ENCODE results near the gene SULT4A1.
"Not testable (repeated sequence)": the region's sequence is repeated elsewhere in the genome, so short reads cannot be mapped to it uniquely, and the experiment has no call there.

The SULT4A1 gene, protein sequence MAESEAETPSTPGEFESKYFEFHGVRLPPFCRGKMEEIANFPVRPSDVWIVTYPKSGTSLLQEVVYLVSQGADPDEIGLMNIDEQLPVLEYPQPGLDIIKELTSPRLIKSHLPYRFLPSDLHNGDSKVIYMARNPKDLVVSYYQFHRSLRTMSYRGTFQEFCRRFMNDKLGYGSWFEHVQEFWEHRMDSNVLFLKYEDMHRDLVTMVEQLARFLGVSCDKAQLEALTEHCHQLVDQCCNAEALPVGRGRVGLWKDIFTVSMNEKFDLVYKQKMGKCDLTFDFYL

DNA sequence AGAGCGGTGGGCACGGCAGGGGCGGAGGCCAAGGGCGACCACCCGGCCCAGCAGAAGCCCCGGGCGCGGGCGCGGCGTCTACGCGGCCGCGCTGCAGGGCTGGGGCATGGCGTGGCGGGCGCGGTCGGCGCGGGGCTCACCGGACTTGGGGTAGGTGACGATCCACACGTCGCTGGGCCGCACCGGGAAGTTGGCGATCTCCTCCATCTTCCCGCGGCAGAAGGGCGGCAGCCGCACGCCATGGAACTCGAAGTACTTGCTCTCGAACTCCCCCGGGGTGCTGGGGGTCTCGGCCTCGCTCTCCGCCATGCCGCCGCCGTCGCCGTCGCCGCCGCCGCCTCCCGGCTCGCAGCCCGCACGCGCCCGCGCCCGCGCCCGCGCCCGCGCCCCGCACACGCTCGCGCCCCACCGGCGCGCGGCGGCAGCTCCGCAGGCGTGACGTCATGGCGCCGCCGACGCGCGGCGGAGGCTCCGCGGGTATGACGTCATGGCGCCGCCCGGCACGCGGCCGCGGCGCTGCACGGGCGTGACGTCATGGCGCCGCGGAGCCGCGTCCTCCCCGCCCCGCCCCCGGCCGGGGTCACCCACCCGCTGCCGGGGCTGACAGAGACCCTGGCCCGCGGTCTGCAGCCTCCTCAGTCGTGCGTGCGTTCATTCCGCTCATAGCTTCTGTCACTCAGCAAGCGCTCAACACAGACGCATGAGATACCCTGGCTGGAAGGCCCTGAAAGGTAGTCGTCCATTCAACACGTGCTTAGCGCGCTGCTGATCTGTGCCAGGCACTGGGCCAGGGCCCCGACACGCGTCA lies at the start of gene SULT4A1:
Gene SULT4A1 (minus strand): TSS at position 440 of the 808 bp plus-strand sequence. CDS start 131 bp downstream, at position 309.
- no peak for DNase-seq (ENCODE audit: low spot score)

DNA sequence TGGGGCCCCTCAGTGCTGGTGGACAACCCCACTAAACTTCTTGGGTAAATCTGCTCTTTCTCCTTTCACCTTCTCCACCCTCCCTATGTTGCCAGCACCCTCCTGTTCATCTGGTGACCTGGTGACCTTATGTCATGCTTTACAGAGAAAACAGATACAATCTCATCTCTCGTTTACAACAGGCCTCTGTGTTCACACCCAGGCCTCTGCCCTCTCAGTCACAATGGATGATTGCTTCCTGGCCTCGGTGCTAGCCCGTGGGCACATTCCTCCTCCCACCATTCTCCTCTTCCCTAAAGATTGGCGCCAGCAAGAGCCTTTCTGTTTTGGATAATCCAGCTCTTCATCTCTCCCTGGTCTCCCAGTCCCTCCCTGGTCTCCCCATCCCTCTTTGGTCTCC lies 49.0 kb upstream of the SULT4A1 start:
- DNase-seq (ENCODE audit: low spot score) = no peak

DNA sequence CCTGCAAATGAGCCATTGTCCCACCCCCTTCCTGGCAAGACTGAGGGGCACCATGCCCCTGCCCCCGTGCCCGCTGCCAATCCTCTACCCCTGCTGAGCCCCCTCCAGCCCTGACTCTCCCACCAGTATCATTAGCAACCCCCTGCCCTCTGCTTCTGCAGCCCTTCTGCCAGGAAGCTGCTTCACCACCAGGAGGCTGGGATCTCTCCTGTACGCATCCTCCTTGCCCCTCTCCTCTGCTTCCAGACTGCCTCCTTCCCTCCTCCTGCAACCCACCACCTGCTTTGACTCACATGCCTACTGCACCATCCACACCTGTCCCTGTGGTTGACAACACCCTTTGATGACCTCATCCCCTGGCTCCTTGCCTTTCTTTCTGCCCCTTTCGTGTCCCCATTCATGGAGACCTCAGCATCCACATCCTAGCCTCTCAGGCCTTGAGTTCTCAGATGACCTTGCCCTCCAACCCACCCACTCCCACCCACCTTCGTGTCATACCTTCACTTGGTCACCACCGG lies 47.9 kb upstream of the SULT4A1 start:
- DNase-seq (ENCODE audit: low spot score) = no peak

DNA sequence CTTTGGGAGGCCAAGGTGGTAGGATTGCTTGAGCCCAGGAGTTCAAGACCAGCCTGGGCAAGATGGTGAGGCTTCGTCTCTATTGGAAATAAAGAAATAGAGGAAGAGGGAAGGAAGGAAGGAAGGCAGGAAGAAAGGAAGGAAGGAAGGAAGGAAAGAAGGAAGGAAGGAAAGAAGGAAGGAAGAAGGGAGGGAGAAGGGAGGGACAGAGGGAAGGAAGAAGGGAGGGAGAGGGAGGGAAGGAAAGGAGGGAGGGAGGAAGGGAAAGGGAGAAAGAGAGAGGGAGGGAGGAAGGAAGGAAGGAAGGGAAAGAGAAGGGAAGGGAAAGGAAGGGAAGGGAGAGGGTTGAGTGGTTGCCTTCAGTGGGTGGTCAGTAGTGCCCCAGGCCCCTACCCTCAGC lies 47.4 kb upstream of the SULT4A1 start:
- DNase-seq (ENCODE audit: low spot score) = no peak

DNA sequence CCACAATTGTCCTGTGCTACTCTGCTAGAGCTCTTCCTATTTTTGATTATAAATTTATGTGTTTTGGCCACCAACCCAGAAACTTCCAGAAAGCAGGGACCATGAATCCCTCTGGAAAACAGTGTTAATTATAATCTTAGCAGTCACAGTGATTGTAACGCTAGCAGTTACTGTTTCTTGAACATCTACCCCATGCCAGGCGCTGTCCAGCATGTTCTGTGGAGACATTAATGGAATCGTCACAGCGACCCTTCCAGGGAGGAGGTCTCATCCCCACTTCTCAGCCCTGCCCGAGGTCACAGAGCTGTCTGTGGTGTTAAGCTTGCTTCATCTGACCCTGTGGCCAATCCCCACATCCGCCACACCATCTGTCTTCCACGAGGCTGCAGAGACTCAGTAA lies 43.4 kb upstream of the SULT4A1 start:
- DNase-seq (ENCODE audit: low spot score) = no peak

DNA sequence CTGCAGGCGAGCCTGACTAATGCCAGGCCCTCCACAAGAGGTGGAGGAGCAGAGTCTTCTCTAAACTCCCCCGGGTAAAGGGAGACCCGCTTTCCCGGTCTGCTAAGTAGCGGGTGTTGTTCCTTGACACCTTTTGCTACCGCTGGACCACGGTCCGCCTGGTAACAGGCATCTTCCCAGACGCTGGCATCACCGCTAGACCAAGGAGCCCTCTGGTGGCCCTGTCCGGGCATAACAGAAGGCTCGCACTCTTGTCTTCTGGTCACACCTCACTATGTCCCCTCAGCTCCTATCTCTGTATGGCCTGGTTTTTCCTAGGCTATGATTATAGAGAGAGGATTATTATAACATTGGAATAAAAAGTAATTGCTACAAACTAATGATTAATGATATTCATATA lies 42.1 kb upstream of the SULT4A1 start:
- peak; percentile 45 for DNase-seq (ENCODE audit: low spot score)

DNA sequence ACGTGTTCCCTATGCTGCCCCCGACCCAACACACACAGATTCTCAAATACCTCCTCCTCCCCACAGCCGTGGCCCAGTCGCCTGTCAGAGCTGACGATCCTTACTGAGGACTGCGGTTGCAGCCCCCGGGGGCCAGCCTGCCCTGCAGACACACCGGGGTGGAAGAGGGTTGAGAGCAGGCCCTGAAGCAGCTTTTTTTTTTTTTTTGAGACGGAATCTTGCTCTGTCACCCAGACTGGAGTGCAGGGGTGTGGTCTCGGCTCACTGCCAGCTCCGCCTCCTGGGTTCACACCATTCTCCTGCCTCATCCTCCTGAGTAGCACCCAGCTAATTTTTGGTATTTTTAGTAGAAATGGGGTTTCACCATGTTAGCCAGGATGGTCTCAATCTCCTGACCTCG lies 40.7 kb upstream of the SULT4A1 start:
- not testable (repeated sequence) for DNase-seq (ENCODE audit: low spot score)

DNA sequence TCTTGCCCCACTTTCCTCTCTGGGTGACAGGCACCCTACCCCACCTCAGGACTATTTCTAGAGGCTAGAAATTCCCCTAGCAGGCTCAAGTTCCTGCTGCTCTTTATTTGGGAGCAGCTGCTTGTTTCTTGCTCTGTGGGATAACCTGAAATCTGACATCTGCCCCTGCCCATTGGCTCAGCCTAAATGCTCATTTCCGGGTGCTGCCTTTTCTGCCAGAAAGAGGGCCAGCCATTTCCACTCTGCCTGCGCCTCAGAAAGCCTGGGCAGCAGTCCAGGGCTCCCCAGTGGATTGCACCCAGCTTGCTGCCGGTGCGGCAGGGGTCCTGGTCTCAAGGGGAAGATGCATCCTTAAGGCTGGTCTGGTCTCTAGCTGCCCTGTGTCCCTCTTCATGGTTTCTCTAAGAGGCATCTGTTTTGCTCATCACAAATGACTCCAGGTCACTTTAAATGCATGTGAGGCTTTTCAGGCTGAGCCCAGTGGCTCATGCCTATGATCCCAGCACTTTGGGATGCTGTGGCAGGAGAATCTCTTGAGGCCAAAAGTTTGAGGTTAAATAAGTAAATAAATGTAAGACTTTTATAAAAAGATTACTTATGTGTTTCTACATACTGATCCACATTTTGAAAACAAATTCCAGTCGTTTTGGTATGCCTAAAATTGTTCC lies 39.8 kb upstream of the SULT4A1 start:
- DNase-seq (ENCODE audit: low spot score) = no peak

DNA sequence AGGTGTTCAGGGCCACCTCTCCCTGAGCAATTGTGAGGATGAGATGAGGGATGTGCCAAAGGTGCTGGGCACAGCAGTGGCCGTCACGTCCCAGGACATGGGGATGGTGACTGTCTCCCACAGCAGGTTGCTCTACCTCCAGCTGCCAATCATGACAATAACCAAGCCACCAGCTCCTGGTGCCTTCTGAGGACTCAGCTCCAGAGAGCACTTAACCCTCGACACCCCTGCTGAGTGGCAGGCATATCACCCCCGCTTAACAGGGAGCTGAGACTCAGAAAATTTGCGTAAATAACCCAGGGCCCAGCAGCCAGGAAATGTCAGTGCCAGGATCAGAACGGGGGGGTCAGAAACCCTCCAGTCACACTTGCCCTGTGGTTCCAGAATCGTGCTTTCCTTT lies 37.9 kb upstream of the SULT4A1 start:
- DNase-seq (ENCODE audit: low spot score) = no peak

DNA sequence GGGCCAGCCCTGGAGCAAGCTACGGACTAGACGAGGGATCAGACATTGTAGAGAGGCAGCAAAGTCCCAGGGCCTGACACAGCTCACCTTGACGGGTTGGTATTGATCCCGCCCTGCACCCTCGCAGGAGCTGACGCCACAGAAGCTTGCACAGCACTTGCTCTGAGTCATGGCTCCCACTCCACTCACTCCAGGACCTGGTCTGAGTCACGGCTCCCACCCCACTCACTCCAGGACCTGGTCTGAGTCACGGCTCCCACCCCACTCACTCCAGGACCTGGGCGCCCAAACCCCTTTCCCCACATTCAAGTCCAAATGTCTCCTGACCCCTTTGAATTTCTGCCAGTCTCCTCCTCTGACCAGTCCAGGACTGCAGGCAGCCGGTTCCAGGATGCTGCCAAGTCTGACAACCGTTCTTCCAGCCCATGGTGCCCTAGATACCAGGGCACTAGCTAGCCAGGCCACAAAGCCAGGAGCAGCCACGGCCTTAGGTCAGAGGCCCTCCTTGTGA lies 35.5 kb upstream of the SULT4A1 start:
- no peak for DNase-seq (ENCODE audit: low spot score)

DNA sequence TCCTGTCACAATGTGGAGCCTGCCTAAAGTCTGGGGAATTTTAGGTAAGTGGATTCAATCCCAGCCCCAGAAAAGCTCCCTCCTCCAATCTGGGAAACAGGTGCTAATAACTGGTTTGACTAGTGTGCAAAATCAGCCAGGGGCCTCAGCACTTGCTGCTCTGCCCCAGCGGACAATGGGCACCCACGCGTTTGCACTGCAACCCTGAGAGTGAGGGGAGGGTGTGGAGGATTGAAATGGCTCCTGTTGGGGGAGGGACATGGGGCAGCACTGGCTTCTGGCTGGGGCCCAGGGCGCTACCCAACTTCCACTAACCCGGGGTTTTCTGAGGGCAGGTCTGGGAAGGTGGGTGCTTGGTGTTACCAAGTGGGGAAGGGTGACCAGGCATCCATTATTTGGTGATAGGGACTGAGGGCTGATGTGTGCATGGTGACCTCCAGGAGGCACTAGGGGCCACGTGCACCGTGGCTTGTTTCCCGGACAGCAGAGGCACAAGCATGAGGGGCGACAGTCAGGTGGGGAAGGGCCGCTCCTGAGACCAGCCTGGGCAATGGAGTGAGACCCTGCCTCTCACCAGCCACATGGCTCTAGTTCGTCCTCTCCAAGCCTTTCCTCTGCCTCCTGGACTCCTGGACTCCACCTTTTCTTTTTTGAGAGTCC lies 33.8 kb upstream of the SULT4A1 start:
- no peak for DNase-seq (ENCODE audit: low spot score)

DNA sequence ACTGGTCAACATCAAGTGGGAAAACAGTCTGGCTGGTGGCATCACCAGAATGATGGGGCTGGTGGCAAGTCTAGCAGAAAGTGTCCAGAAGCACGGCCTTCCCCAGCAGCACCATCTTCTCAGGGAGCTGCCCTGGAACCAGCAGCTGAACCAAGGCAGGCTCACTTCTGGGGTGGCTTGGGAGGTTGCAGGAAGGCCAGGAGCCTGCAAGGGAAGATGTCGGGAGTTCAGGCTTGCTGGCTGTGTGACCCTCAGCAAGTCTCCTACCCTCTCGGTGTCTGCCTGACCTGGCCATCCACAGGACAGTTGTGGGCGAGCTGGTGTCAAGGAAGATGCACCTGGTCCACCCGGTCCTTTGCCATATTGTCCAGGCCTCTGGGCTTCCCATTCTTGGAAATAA lies 31.8 kb upstream of the SULT4A1 start:
- no peak for DNase-seq (ENCODE audit: low spot score)

DNA sequence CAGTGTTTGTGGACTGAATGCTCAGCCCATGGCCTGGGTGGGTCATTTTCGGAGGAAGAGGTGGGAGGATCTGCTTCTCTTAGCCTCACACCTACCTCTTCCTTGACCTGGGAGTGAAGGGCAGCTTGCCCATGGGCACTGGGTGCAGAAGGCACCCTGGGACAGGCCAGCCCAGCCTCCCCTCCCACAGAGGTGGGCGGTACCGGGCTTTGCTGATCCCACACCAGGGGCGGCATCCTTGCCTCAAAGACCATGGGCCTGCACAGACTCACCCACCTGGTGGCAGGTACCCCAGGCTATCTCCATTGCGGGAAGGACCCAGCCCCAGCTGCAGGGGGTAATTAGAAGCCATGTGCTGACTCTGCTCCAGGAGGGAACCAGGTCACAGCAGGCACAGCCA lies 31.0 kb upstream of the SULT4A1 start:
- no peak for DNase-seq (ENCODE audit: low spot score)

DNA sequence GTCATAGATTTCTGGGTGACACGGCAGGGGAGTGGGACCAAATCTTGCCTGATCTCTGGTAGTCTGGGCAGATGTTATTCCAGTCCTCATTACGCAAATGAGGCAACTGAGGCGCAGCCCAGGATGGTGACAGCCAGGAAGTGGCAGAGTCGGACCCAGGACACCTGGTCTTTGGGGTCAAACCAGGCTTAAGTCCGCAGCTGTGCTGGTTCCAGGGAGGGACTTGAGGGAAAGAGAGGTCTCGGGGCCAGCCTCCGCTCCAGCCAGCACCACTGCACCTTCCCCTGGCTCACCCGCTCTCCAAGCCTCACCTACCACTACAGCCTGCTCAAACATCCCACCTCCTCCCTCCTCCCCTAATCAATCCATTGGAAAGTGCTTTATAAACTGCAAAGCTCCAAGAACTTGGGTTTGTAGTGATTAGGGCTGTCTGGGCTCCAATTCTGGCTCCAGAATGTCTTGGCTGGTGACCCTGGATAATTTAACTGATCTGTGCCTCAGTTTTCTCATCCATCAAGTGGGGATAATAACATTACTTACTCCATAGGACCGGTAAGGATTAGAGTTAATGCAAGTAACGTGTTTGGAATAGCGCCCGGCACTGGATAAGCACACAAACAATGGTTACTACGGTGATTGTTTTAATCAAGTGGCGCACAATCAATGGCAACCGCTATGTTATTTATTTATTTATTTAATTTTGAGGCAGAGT lies 30.0 kb upstream of the SULT4A1 start:
- DNase-seq (ENCODE audit: low spot score) = no peak

DNA sequence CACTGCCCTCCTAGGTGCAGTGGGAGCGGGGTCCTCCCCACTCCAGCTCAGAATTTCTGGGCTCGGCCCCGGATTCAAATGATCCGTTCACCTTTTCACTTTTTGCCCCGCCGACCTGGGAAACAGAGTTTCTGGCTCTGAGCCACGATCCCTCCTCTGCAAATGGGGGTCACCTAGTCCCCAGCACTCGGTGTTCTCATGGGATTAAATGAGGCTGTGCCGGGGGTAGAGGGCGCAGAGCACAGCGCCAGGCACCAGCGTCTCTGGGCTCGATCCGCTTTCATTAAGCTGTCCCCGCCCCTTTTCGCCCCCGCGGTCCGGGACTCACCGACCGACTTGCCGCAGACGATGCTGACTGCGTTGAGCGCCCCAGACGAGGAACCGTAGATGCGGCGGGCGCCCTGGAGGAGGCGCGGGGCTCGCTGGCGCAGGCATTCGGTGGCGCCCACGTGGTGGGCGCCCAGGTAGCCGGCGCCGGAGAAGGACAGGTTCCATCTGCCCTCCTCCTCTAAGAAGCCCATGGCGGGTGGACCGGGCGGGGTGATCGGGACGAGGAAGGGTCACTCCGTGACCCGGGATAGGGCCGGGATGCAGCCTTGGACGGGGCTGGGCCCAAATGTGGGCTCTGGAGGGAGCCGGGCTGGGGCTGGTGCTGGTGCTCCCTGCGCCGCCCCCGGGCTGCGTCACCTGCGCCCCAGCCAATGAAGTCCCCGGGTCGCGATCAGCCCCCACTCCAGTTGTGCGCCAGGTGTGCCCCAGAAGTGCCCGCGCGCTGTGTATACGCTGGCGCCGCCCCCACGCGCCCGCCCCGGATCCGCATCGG lies 29.3 kb upstream of the SULT4A1 start, which contains the start of gene PNPLA5:
Gene PNPLA5 (minus strand): TSS at position 654 of the 823 bp plus-strand sequence. CDS start 133 bp downstream, at position 521.
- DNase-seq (ENCODE audit: low spot score) = no peak

DNA sequence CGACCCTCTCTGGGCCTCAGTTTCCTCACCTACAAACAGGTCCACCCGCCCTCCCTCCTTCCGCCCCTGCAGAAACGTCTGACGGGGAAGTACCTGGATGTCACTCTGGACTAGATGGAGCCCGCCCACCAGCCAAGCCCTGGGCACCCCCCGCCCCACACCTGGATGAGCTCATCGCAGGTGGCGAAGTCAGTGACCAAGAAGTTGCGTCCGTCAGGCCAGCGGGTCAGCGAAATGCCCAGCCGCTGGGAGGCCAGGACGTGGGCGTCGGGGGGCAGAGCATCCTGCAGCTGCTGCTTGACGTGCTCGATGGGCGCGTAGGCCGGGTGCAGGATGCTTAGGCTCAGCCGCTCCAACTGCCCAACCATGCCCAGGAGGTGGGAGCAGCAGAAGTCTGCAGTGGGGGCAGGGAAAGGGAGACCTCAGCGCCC lies 28.6 kb upstream of the SULT4A1 start:
- DNase-seq (ENCODE audit: low spot score) = no peak

DNA sequence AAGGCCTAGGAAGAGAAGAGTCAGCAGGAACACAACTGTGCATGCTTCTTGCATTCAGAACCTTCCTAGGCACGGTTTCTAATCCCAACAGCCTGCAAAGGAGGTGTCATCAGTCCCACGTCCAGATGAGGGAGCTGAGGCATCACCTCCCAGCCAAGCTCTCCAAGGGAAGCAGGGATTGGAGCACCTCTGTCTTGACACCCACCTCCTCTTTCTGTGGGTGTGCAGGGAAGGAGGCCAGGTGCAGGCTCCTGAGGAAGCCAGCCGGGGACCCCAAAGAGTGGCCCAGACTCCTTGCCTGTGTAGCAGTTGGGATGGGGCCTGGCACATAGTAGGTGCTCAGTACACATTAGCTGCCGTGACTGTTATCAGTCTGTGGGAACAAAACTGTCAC lies 27.5 kb upstream of the SULT4A1 start:
- DNase-seq (ENCODE audit: low spot score) = no peak

DNA sequence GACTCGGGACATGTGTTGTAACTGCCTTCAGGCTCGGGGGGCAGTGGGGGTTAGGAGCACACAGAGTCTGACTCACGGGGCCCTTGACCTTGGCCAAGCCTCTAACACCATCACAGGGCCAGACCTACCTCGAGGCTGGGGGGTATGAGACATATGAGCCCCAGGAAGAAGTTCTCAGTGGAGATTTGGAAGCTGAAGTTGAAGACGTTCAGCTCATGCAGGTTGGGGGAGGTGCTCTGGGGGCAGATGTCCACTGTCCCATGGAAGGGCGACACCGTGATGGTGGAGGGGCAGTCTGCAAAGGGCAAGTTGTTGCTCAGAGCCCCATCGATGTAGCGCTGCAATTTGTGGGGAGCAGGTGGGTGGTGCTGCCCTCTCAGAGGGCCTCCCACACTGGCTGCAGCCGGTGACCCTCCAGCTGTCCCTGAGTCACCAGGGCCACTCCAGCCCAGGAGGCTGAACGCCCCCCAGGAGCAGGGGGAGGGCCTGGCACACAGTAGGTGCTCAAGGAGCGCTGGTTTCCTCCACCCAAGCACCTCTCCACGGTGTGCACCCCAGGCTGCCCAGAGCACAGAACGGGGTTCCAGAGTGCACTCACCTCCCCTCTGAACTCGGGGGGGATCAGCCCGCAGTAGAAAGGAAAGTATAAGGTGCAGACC lies 27.0 kb upstream of the SULT4A1 start:
- no peak for DNase-seq (ENCODE audit: low spot score)

DNA sequence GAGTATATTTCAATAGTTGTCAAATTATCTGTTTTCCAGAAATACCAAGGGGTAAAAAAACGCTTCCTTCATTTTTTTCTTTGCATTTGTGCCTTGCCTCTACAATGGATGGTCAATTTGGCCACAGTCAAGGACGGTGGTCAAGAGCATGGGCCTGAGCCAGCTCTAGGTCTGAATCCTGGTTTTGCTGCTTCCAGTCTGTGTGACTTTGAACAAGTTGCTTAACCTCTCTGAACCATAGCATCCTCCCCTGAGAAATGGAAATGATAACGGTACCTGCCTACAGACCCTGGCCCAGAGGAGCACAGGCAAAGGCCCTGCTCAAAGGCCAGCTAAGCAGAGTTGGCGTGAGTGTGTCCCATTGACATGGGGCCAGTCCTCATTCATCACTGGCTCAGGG lies 26.4 kb upstream of the SULT4A1 start:
- no peak for DNase-seq (ENCODE audit: low spot score)

DNA sequence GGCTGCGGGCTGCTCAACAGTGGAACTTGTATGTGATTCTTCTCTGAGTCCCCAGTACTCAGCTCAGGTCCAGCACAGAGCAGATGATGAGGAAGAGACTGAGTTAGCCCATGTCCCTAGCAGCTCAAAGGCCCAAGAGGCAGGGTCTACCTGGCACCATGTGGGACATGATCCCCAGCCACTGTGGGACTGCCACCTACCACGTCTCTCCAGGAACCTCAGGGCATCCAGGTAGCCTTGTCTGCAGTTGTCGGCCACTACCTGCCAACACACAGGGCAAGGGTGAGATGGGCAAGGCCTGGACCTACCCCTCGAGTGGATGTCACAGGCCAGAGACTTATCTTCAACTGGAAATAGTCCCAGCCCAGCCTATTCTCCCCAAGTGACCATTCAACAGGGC lies 25.1 kb upstream of the SULT4A1 start:
- no peak for DNase-seq (ENCODE audit: low spot score)

Measured in CD4-positive, alpha-beta T cell treated with Interleukin-2 at 100 ng/mL for 4 hours (primary cell).